ENCODE results near the gene CAMTA1. TPM values are rescaled to one million over a fixed set of nuclear protein-coding genes. Genes with fewer than 3 reads are reported as not detected.

Gene CAMTA1
- total and polyA plus RNA-seq, 9 of the 15 experiments (the other 6 are each of a cell fraction or from before 2014, with no cell fraction given), result 43.9 to 161 (median 65.9) TPM

- TF ChIP-seq ZNF124 (CRISPR knock-in tag; IDR thresholded peaks at IDR 0.05), result no peak
- TF ChIP-seq CCNT2 (IDR thresholded peaks at IDR 0.05; ENCODE audit: borderline replicate concordance, extremely low read depth, insufficient read length, low read depth, low read length), result no peak
- no peak for TF ChIP-seq ZNF583 (CRISPR knock-in tag; IDR thresholded peaks at IDR 0.05)
- TF ChIP-seq TCF15 (CRISPR knock-in tag; IDR thresholded peaks at IDR 0.05), result no peak
- no peak for TF ChIP-seq ZBTB9 (CRISPR knock-in tag; IDR thresholded peaks at IDR 0.05)
- TF ChIP-seq SFPQ (IDR thresholded peaks at IDR 0.05; ENCODE audit: low read depth, low read length), result no peak
- TF ChIP-seq MLLT1 (IDR thresholded peaks at IDR 0.05), result peak in 1 of 2 experiments; percentile 93; a peak in 2 of 4 replicates
Observed at GRCh38 chr1:7554385-7555235, 769.4 kb downstream of the CAMTA1 start (continued).
